ENCODE results near the gene KRTAP5-10.
"Not testable (repeated sequence)": the region's sequence is repeated elsewhere in the genome, so short reads cannot be mapped to it uniquely, and the experiment has no call there.

Gene KRTAP5-10

DNA sequence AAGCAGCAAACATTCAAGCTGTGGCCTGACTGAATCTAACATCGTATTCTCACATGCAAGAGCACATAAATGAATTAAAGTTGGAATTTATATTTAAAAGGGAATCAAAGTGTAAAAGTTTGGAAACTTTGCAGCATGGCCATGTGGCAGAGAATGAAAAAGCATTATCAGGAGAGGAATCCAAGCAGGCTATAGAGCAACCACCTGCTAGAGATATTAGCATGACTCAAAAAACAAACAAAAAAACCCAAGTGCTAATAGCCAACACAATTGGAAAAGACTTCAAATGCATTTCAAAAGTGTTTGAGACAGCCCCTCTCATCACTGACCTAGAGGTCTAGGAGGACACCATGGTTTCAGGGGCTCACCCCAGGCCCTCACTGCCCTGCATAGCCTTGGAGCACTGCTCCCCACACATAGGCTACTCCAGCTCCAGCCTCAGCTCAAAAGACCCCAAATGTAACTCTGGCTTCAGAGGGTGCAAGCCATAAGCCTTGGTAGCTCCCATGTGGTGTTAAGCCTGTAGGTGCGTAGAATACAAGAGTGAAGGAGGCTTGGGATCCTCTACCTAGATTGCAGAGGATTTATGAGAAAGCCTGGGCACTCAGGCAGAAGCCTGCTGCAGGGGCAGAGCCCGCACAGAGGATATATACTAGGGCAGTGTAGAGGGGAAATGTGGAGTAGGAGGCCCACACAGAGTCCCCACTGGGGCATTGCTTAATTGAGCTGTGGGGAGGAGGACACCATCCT is 40.0 kb upstream of the KRTAP5-10 start:
- Histone ChIP-seq H3K27me3 (ENCODE audit: control insufficient read depth, low read length) (no peaks in the 10 kb centered on the region), H3K27ac (ENCODE audit: low read depth, low read length) (no peak overlapping the region), H3F3A (ENCODE audit: control insufficient read depth, insufficient read depth) (no peaks in the 10 kb centered on the region), H3K4me2 (ENCODE audit: low read length) (no peak overlapping the region), H3K36me3 (ENCODE audit: control insufficient read depth, low read length) (no peaks in the 10 kb centered on the region), H3K79me2 (ENCODE audit: control insufficient read depth, low read length) (no peaks in the 10 kb centered on the region), H3K4me1 (ENCODE audit: control insufficient read depth, low read length) (no peaks in the 10 kb centered on the region), H3K9me2 (replicated peaks; ENCODE audit: control insufficient read depth, low read length) (no peaks in the 10 kb centered on the region), H4K20me1 (ENCODE audit: control insufficient read depth, insufficient read depth, low read depth, low read length) (no peaks in the 10 kb centered on the region), H3K4me3 (ENCODE audit: low read length) (no peak overlapping the region), H3K9me3 (ENCODE audit: control insufficient read depth, insufficient read depth, low read length) (no peaks in the 10 kb centered on the region; the same call in 1 of the 2 replicates)
- TF ChIP-seq, protein P1, sequence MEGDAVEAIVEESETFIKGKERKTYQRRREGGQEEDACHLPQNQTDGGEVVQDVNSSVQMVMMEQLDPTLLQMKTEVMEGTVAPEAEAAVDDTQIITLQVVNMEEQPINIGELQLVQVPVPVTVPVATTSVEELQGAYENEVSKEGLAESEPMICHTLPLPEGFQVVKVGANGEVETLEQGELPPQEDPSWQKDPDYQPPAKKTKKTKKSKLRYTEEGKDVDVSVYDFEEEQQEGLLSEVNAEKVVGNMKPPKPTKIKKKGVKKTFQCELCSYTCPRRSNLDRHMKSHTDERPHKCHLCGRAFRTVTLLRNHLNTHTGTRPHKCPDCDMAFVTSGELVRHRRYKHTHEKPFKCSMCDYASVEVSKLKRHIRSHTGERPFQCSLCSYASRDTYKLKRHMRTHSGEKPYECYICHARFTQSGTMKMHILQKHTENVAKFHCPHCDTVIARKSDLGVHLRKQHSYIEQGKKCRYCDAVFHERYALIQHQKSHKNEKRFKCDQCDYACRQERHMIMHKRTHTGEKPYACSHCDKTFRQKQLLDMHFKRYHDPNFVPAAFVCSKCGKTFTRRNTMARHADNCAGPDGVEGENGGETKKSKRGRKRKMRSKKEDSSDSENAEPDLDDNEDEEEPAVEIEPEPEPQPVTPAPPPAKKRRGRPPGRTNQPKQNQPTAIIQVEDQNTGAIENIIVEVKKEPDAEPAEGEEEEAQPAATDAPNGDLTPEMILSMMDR (IDR thresholded peaks at IDR 0.05; ENCODE audit: low read depth, low read length, poor library complexity, severe bottlenecking), result no peak
- TF ChIP-seq EZH2phosphoT487 (IDR thresholded peaks at IDR 0.05; ENCODE audit: borderline replicate concordance, low read length), result no peak

DNA sequence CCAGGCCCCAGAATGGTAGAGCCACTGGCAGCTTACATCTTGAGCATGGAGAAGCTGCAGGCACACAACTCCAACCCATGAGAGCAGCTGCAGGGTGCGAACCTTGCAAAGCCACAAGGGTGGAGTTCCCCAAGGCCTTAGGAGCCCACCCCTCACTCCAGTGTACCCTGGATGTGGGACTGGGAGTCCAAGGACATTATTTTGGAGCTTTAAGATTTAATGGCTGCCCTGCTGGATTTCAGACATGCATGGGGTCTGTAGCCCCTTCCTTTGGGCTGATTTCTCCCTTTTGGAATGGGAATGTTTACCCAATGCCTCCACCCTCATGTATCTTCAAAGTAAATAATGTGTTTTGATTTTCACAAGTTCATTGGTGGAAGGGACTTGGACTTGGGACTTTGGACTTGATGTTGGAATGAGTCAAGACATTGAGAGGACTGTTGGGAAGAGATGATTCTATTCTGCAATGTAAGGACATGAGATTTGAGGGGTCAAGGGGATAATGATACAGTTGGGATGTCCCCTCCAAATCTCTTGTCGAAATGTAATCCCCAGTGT is 39.3 kb upstream of the KRTAP5-10 start:
- no peaks in the 10 kb centered on the region for H3F3A ChIP-seq (ENCODE audit: control insufficient read depth, insufficient read depth)
- H3K4me2 ChIP-seq (ENCODE audit: low read length), result no peak overlapping the region
- H3K4me1 ChIP-seq (ENCODE audit: control insufficient read depth, low read length), result no peaks in the 10 kb centered on the region
- no peaks in the 10 kb centered on the region for H3K36me3 ChIP-seq (ENCODE audit: control insufficient read depth, low read length)
- H3K9me3 ChIP-seq (ENCODE audit: control insufficient read depth, insufficient read depth, low read length), result no peaks in the 10 kb centered on the region; the same call in 1 of the 2 replicates
- no peaks in the 10 kb centered on the region for H3K79me2 ChIP-seq (ENCODE audit: control insufficient read depth, low read length)
- no peaks in the 10 kb centered on the region for H4K20me1 ChIP-seq (ENCODE audit: control insufficient read depth, insufficient read depth, low read depth, low read length)
- no peak overlapping the region for H3K4me3 ChIP-seq (ENCODE audit: low read length)
- no peaks in the 10 kb centered on the region for H3K27me3 ChIP-seq (ENCODE audit: control insufficient read depth, low read length)
- H3K9me2 ChIP-seq (replicated peaks; ENCODE audit: control insufficient read depth, low read length), result no peaks in the 10 kb centered on the region
- TF ChIP-seq, protein P1 (IDR thresholded peaks at IDR 0.05; ENCODE audit: low read depth, low read length, poor library complexity, severe bottlenecking), result no peak
- no peak for TF ChIP-seq EZH2phosphoT487 (IDR thresholded peaks at IDR 0.05; ENCODE audit: borderline replicate concordance, low read length)
- no peak overlapping the region for H3K27ac ChIP-seq (ENCODE audit: low read depth, low read length)

GRCh38 chr11:71526796-71527575 is 38.4 kb upstream of the KRTAP5-10 start, which contains the start of gene KRTAP5-7:
KRTAP5-7 (plus strand) TSS chr11:71527267; CDS start chr11:71527301, 34 bp downstream.
- H3K79me2 ChIP-seq (ENCODE audit: control insufficient read depth, low read length); H3K9me3 ChIP-seq (ENCODE audit: control insufficient read depth, insufficient read depth, low read length); H3K36me3 ChIP-seq (ENCODE audit: control insufficient read depth, low read length); H3F3A ChIP-seq (ENCODE audit: control insufficient read depth, insufficient read depth); H4K20me1 ChIP-seq (ENCODE audit: control insufficient read depth, insufficient read depth, low read depth, low read length); H3K4me1 ChIP-seq (ENCODE audit: control insufficient read depth, low read length); H3K4me2 ChIP-seq (ENCODE audit: low read length); H3K27me3 ChIP-seq (ENCODE audit: control insufficient read depth, low read length); H3K4me3 ChIP-seq (ENCODE audit: low read length); H3K9me2 ChIP-seq (replicated peaks; ENCODE audit: control insufficient read depth, low read length); H3K27ac ChIP-seq (ENCODE audit: low read depth, low read length): not testable (repeated sequence)

Measured in DOHH2 (cell line).